NCI-H82 (cell line): ENCODE measurements around the gene TENT4B.
"Not testable (repeated sequence)": the region's sequence is repeated elsewhere in the genome, so short reads cannot be mapped to it uniquely, and the experiment has no call there.

Experiments used
- DNase-seq: peaks from one replicate; lab custom pipeline; 2025; lab: John Stamatoyannopoulos, UW

TENT4B gene

DNA sequence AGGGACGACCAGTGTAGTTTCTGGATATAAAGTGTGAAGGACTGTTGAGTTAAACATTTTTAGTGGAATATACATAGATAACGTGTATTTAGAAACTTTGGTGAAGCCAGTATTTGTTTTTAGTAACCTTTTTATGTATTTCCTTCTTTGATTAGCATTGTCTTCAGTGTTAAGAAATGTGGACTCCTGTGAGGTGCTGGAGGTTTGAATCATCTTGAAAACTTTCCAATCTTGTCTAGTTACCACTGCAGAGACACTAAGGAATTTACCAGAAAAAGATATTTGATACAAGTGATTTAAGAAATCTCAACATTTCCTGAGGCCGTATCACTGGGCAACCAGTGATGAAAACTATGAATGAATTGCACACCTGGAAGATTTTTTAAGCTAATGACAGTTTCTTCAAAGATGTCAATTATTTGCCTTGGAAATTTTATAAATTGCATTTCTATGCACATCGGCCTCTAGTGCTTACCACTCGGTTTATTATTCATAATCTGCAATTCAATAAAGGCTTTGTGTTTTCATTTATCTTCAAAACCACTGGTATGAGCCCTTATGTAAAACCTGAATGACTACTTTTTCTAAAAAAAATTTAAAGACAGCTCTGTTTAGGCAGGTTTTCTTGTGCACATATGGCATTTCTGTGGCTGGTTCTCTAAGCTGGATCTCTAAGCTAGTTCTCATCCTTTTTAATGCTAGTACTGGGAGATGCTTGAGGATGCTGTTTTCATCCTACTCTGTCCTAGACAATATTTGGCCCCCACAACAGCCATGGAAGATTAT, 81.9 kb downstream of the TENT4B start:
- no peak for DNase-seq

GRCh38 chr16:50235581-50235980, 82.5 kb downstream of the TENT4B start:
- no peak for DNase-seq

- DNase-seq, result no peak
Observed at GRCh38 chr16:50238314-50238713, 85.2 kb downstream of the TENT4B start.

GRCh38 chr16:50238868-50239301, 85.8 kb downstream of the TENT4B start:
- DNase-seq, result no peak

- not testable (repeated sequence) for DNase-seq
Observed at GRCh38 chr16:50243024-50243423, 89.9 kb downstream of the TENT4B start.

DNA sequence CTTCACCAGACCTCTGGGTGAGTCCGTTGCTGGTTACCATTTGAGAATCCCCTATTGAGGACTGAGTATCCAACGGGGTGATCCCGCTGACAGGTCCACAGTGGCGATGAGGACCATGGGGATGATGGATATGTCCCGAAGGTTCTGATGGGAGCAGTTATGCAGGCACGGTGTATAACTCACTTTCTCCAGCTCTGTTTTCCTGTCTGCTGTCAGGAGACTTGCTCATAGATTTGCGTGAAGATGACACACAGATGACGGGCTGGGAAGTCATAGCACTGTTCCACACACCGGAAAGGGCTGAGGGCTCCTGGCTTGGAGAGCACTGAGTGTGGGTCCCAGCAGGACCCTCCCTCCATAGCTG, 91.0 kb downstream of the TENT4B start:
- DNase-seq, result no peak

DNA sequence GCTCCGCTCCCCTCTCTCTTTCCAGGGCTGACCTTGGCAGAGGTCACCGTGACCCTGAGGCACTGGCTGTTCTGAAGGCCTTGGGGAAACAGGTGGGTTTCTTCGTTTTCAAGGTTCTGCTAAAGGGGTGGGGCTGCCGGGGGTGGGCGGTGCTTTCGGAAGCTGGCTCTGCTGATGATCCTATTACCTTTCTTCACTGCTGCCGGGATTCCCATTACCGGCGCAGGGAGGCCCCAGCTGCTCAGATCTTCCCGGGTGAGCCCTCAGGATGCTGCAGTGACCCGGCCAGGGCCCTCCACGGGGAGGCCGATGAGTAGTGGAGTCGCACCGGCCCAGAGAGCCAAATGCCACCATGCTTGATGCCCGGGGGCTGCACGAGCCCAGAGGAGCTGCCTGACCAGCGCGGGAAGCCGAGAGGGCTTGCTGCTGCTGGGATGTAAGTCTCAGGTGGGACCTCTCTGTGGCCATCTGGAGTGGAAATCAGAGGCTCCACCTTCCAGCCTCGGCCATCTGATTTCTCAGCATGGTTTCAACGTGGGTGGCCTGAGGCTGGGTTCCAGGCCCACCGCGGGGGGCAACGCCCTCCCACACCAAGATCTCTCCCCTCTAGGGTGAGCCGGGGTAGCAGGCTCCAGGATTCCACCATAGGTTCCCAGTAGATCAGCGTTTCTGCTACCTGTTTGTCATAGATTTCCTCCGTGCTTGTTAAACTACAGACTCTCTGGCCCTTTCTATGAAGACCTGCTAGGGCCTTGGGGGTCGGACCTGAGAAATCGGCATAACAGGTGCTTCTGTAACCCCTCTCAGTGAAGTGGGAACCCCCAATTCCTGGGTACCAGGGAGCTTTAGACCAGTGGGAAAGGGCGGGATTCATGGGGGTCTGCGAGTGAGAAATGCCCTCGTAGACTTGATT, 91.7 kb downstream of the TENT4B start:
- DNase-seq, result peak; percentile 83

DNA sequence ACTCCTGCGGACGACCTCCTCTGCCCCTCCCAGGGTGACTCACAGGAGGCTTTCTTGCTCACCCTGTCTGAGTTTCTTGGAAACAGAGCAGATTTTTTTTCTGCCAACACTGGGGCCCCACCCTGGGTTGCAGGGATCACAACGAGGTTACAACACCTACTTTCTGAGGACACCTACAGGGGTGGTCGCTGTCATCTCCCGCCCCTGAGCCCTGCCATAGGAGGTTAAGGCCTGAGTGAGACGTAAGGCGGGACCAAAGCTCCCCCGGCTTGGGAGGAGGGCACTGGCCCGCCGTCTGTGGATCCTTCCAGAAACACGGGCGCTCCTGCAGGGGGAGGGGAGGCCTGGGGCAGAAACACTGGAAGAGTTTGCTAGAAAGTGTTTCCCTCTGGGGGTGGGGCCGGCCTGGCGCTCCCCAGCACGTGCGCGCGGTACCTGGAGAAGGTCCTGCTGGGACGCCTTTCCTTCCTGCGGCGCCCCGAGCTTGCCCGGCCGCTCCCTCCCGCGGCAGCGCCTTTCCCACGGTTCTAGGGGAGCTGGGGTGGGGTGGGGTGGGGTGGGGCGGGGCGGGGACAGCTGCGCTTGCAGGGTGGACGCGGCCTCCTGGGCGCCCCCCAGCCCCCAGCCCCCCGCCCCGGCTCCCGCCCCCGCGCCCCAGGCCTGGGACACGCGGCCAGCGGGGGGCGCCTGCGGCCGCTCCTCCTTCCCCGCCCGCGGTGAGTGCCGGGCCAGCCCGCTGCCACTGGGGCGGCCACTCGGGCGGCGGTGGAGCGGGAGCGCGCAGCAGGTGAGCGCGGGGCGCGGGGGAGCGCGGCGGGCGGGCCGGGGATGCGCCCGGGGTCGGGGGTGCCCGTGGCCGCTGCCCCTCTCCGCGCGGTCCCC, 92.6 kb downstream of the TENT4B start:
- peak; percentile 60 for DNase-seq

GRCh38 chr16:50246299-50247122, 93.4 kb downstream of the TENT4B start:
- peak; percentile 49 for DNase-seq

GRCh38 chr16:50247123-50247905, 94.2 kb downstream of the TENT4B start:
- DNase-seq, result no peak

- DNase-seq, result no peak
Observed at GRCh38 chr16:50247906-50248608, 95.0 kb downstream of the TENT4B start.

GRCh38 chr16:50248845-50249244, 95.7 kb downstream of the TENT4B start:
- DNase-seq, result no peak

- no peak for DNase-seq
Observed at GRCh38 chr16:50251375-50252081, 98.4 kb downstream of the TENT4B start.

DNA sequence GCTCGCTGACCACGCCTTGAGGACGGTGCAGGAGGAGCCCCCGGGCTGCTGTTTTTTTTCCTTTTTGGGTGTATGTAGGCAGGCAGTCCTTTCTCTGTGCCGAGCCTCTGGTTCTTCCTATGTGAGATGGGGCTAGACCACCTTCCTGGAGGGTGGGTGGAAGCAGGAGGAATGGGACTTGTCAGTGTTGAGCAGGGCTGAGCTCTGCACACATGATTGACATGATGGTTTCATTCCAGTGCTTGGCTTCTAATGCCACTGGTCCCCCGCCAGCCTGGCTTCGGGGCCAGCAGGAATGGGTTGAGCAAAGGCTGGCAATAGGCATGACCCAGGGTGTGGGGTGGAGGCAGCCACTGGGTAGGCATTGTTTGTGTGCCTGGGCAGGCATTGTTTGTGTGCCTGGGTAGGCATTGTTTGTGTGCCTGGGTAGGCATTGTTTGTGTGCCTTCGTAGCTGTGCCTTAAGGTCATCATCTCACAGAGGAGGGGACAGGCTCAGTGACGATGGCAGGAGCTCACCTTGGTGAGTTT, 99.0 kb downstream of the TENT4B start:
- DNase-seq, result no peak

GRCh38 chr16:50252874-50253513, 99.9 kb downstream of the TENT4B start:
- no peak for DNase-seq

- no peak for DNase-seq
Observed at GRCh38 chr16:50253514-50253910, 100.4 kb downstream of the TENT4B start.

DNA sequence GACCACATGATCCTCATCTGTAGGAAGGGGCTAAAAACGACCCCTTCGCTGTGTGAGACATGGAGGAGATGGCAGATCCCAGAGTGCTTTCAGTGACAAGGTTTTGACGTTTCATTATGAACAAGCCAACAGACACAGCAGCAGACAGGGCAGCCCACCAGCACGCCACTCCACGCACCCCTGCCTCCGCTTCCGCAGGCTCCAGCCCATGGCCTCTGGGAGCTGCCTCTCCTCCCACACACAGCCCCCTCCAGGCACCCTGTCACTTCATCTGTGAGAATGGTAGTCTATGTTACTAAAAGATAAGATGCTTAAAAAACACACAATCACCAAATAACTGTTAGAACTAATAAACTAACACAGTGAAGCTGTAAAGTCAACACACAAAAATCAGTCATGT, 101.0 kb downstream of the TENT4B start:
- DNase-seq, result no peak

DNA sequence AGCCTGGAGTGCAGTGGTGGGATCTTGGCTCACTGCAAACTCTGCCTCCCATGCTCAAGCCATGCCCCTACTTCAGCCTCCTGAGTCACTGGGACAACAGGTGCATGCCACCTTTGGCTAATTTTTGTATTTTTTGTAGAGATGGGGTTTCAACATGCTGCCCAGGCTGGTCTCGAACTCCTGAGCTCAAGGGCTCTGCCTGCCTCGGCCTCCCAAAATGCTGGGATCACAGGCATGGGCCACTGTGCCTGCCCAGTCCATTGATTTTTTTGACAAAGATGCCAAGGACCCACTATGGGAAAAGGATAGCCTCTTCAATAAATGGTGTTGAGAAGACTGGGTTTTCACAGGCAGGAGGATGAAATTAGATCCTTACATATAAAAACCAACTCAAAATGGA, 102.4 kb downstream of the TENT4B start:
- DNase-seq, result no peak
